ENCODE measurements around the gene FAM25A.
A peak's percentile ranks its signal among the peaks of the same experiment; 100 is the strongest.
"Not testable (repeated sequence)": the region's sequence is repeated elsewhere in the genome, so short reads cannot be mapped to it uniquely, and the experiment has no call there.

FAM25A gene

DNA sequence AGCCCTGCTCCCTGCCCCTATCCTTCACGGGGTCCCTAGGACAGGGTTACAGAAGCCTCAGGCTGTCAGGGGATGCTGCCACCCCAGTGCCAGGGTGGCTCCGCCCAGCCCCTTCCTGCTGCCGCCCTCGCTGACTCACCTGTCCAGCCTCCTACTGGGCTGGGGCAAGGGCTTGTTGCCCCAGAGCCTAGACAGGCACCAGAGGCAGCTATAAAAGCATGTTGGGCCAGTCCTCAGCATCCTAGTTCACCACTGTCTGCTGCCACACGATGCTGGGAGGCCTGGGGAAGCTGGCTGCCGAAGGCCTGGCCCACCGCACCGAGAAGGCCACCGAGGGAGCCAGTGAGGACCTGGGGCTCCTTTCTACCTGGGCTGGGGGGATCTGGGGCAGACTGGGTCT is at the start of gene FAM25A:
TSS of gene FAM25A (plus strand) at position 239 of the 400 bp plus-strand sequence. CDS start at position 270, 31 bp downstream.
- not testable (repeated sequence) for DNase-seq

DNA sequence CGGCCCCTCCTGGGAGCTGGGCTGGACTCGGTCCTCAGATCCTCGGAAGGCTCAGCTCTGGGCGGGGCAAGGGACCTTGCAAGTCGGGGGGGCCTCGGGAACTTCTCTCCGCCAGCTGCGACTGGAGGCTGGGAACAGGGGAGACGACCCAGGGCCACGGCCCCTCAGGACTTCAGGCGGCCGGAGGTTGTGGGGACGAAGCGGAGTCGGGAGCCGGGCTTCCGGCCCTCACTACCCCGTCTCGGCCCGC is 49.2 kb upstream of the FAM25A start:
- no peak for DNase-seq

DNA sequence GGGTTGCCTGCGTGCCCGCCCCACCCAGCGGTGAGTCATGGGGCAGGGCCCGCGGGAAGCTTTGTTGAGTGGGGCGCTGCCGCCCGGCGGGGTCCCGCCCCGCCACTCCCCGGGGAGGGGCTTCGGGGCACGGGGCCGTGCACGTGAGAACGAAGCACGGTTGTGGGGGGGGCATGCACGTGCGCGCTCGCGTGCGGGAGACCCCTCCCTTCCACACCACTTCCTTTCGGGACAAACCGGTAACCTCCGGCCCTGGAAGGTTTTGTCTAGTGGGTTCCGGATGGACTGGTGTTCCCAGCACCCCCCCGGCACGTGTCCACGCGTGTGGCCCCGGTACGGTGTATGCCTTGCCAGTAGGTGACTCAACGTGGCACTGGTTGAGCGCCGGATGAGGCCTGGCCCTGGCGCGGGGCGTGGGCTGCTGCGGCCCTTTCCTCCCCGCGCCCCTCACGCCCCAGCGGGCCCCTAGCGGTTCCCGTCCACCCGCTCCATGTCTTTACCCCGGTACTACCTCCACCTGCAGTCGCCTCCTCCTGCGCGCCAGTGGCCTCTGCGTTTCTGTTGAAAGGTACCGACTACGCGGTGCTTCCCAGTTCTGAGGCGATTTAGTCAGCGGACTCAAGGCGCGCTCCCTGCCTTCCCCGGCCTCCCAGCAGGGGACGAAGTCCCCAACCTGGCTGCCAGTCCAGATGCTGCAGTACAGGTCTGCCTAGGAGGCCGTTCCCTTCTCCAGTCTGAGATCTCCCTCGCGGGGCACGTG is 48.7 kb upstream of the FAM25A start:
- DNase-seq: peak; percentile 93

DNA sequence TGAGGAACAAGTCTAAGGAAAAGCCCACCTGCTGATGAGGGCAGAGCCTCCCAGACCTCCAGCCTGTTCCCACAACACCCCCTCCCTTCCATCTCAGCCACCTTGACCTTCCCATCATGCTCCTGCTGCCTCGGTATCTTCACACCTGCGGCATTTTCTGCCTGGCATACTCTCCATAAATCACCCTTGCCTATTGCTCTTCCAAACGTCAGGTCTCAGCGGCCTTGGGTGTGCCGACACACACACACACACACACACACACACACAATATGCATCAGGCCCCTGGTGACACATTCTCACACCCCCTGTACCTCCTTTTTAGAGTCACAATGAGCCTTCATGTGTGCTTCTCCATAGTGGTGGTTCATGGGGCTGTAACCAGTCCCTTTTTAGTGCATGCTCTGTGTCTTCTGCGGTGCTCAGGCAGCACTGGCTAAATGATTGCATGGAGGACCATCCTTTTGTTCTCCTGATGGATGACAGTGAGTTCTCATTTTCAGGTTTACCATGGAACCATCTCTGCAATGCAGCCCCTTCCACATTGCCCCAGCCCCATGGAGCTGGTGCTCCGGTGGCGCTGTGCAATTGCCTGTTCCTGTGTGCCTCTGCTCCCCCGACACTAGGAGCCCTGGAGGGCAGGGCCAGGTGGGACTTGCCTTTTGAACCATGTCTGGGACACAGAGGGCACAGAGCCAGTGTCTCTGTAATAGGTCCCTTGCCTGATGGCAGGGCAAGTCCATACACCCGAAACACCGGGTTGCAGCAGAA is 47.3 kb upstream of the FAM25A start:
- DNase-seq: no peak

DNA sequence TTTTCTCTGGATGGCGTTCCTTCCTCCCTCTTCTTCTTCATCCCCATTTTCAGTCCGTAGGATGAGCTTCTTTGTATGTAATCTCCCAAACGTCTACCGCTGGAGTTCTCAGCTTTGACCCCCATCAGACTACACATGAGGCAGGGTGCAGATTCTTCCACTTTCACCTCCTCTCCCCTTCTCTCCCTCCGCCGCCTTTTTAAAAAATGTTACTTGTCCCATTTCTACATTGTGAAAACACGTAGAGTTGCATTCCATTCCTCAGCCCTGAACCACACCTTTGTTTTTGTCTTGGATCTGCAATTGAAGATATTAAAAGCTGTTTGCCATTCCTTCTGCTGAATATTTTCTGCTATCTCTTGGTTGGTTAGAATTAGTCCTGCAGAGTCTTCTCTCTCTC is 45.6 kb upstream of the FAM25A start:
- DNase-seq: no peak

DNA sequence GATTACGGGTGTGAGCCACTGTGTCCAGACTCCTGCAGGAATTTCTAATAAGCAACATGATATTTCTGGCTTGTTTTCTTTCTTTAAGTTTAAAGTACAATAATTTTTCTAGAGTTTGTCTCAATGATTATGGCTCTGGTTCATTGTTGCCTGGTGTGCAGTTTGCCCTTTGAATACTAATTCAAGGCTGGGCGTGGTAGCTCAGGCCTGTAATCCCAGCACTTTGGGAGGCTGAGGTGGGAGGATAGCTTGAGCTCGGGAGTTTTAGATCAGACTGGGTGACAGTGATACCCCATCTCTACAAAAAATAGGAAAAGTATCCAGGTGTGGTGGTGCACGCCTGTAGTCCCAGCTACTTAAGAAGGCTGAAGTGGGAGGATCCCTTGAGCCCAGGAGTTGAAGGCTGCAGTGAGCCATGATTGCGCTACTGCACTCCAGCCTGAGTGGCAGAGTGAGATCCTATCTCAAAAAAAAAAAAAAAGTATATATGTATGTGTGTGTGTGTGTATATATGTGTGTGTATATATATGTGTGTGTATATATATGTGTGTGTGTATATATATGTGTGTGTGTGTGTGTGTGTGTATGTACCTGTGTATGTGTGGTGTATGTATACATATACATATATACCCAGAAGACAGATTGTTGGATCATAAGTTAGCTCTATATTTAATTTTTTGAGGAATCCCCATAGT is 43.6 kb upstream of the FAM25A start:
- DNase-seq: no peak

DNA sequence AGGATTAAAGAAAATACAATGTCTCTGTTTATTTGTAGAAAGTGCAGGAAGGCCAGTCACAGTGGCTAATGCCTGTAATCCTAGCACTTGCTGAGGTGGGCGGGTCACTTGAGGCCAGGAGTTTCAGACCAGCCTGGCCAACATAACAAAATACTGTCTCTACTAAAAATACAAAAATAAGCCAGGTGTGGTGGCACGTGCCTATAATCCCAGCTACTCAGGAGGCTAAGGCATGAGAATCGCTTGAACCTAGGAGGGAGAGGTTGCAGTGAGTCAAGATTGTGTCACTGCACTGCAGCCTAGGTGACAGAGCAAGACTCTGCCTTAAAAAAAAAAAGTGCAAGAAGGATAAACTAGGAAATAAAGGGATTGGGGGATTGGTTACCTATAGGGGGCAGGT is 41.6 kb upstream of the FAM25A start:
- DNase-seq: not testable (repeated sequence)

DNA sequence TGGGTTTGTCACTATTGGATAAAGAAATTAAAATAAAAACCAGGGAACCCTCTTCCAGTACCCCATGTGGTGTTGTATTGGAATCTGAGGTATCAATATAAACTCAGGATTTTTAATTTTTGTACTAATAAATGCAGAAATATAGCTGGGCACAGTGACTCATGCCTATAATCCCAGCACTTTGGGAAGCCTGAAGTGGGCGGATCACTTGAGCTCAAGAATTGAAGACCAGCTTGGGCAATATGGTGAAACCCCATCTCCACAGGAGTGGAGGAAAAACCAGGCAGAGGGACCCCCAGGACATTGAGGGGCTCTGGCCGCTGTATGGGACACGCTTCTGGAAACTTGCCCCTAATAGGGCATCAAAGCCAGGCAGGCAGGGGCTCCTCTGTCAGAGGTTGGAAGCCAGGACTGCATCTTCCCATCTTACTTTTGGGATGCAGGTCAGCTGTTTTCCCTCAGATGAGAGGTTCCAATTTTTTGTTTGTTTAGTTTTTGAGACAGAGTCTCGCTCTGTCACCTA is 40.7 kb upstream of the FAM25A start:
- DNase-seq: no peak

DNA sequence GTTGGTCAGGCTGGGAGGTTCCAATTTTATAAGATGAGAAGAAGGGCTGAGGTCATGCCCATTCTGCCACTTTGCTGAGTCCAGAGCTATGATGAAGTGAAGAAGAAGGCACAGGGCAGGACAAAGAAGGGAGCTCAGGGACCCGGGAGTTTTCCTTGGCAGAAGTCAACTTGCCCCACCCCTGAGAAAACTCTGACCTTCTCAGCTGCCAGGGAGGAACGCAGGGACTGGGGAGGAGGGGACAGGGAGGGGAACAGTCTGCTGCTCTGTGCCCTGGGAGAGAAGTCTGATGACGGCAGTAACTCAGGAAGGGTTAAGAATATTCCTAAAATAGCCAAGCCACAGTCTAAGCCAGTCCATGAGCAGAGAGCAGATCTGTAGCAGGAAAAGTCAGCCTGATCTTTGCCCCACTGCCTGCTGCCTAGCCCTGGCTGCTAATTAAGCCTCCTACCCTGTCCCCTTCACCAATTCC is 40.1 kb upstream of the FAM25A start:
- no peak for DNase-seq

DNA sequence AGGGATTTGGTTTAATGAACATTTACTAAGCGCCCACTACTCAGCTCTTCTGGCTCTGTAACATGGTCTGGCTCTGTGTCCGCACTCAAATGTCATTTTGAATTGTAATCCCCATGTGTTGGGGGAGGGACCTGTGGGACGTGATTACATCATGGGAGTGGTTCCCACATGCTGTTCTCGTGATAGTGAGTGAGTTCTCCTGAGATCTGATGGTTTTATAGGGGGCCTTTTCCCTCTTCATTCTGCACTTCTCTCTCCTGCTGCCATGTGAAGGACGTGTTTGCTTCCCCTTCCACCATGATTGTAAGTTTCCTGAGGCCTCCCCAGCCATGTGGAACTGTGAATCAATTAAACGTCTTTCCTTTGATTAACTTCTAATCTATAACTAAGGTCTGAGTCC is 39.1 kb upstream of the FAM25A start:
- not testable (repeated sequence) for DNase-seq

DNA sequence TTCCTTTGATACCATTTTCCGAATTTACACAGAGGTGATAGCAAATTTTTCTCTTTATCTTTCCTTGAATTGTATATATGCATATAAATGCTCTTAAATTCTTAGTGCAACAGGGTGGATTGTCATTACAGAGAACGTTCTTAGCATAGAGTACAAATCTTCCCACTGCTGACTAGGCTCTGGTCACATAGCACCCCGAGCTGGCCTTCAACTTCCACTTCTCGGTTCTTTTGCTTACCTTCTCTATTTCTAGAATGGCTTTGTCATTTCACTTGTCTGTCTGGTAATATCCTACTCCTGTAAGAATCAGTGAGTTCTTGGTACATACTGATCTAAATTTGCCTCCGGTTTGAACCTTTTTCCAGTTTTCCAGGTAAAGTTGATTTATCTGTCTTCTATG is 38.4 kb upstream of the FAM25A start:
- DNase-seq: no peak

DNA sequence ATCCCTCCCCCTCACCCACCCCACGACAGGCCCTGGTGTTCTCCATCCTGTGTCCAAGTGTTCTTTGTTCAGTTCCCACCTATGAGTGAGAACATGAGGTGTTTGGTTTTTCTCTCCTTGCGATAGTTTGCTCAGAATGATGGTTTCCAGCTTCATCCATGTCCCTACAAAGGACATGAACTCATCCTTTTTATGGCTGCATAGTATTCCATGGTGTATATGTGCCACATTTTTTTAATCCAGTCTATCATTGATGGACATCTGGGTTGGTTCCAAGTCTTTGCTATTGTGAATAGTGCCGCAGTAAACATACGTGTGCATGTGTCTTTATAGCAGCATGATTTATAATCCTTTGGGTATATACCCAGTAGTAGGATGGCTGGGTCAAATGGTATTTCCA is 35.6 kb upstream of the FAM25A start:
- DNase-seq: not testable (repeated sequence)

DNA sequence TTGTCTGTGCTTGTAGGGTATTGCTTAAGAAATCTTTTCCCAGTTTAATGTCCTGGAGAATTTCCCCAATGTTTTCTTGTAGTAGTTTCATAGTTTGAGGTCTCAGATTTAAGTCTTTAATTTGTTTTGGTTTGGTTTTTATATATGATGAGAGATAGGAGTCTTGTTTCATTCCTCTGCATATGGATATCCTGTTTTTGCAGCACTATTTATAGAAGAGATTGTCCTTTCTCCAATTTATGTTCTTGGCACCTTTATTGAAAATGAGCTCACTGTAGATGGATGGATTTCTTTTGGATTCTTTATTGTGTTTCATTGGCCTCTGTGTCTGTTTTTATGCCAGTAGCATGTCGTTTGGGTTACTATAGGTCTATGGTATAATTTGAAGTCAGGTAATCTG is 31.6 kb upstream of the FAM25A start:
- DNase-seq: no peak

DNA sequence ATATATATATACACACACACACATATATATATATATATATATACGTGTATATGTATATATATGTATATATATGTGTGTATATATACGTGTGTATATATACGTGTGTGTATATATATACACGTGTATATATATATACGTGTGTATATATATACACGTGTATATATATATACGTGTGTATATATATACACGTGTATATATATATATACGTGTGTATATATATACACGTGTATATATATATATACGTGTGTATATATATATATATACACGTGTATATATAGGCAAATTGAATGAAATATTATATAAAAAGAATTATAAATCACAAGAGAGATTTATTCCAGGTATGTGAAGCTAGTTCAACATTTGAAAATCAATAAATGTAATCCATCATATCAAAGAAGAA is 28.7 kb upstream of the FAM25A start:
- not testable (repeated sequence) for DNase-seq

DNA sequence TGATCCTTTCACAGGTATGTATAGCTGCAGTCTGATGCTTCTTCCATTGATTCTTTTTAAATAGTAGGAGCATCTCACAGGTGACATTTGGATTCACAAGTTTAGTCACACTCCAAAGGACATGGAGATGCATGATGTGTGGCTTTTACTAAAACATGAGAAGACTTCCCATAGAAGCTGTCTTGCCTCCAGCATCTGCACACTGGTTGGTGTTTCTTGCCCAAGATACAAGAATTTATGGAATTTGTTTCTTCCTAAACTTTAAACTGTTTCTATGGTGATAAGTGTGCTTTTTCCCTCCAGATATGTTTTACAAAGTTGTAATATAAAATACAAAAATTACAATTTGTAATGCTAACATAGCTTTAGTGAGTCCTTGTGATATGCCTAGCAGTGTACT is 27.6 kb upstream of the FAM25A start:
- no peak for DNase-seq

DNA sequence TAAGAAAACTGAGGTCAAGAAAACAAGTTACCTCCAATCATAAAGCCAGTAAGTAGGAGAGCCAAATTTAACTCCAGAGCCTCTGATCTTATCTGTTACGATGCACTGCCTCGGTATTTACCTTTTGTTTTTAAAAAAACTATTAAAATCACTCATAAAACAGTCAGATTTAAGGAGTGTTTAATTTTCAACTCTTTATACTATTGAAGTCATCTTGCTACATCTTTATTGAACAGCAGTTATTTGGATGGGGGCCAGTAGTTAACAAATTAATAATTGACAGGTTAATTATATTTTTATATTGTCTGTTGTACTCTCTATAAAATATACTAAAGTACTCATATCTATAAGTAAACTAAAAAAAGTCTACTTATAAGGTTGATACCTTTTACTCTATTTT is 27.2 kb upstream of the FAM25A start:
- no peak for DNase-seq

DNA sequence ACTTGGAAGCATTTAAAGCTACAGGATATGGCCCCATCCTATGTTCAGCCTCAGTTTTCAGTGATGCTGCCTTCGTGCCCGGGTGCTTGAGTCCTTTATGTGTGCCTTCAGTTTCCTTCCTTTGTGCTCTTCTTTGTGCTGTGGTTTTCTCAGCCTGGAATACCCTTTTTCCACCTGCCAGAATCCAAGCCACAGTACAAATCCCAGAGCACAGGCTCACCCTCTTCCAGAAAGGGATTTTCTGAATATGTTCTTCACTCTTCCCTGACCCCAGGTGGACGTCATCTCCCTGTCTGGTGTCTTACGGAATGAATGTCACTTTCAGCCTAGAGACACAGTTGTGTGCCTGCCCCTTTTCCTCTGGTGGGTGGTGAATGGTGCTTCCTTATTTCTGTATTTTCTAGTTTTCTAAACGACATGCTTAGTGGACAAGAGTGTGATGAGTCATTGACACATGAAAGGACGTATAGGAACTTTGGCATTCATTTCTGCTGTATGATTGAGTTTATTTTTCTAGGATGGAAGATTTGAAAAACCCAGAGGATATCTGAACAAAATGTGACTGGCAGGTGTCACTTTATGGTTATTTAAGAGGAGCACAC is 20.2 kb upstream of the FAM25A start:
- peak; percentile 15 for DNase-seq

DNA sequence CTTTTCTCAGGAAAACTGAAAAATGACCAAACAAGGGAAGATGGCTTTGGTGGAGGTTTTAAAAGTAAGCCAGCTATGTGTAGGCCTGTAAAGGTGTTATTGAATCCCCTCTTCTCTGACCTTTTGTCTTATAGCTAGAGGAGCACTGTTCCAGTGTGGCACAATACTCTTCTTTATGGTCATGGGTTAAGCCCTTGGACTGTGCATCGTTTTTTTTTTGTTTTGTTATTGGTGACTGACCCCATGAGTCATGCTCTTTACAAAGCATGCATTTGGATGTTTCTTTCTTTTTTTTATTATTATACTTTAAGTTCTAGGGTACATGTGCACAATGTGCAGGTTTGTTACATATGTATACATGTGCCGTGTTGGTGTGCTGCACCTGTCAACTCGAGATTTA is 19.6 kb upstream of the FAM25A start:
- no peak for DNase-seq

DNA sequence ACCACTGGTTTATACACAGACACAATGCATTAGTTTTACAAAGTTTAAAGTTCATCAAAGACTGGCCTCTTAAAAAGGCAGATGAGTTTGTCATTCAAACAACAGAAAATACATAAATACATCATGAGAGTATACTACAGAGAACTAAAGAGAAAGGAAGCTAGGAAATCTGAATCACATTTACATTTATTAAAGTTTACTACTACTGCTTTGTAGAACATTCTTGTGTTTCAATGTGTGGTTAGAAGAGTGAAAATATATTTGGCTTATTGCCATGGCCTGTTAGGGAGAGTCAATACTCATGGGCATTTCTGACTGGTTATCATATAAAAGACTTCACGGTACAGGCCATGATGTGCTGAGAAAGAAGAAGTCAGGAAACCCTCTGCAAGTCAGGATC is 13.0 kb upstream of the FAM25A start:
- not testable (repeated sequence) for DNase-seq

DNA sequence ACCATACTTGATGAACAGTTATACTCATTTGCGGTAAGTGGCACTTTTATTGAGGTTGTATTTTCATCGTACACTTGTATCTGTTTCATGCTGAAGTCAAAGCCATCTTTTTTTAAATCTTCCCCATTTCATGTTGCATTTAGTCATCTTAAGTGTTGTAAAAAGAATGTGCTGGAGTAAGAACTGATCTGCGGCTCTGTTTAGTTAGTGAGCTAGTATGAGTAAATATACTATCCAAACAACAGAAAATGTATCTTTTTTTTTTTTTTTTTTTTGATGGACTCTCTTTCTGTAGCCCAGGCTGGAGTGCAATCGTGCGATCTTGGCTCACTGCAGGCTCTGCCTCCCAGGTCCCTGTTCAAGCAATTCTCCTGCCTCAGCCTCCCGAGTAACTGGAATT is 12.4 kb upstream of the FAM25A start:
- not testable (repeated sequence) for DNase-seq

DNA sequence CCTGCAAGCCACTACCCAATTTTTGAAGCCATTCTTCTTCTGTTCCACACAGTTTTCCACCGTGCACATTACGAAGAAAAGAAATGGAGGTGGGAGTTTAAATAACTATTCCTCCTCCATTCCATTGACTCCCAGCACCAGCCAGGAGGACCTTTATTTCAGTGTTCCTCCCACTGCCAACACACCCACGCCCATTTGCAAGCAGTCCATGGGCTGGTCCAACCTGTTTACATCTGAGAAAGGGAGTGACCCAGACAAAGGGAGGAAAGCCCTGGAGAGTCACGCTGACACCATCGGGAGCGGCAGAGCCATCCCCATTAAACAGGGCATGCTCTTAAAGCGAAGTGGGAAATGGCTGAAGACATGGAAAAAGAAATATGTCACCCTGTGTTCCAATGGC is 11.8 kb upstream of the FAM25A start:
- DNase-seq: not testable (repeated sequence)

DNA sequence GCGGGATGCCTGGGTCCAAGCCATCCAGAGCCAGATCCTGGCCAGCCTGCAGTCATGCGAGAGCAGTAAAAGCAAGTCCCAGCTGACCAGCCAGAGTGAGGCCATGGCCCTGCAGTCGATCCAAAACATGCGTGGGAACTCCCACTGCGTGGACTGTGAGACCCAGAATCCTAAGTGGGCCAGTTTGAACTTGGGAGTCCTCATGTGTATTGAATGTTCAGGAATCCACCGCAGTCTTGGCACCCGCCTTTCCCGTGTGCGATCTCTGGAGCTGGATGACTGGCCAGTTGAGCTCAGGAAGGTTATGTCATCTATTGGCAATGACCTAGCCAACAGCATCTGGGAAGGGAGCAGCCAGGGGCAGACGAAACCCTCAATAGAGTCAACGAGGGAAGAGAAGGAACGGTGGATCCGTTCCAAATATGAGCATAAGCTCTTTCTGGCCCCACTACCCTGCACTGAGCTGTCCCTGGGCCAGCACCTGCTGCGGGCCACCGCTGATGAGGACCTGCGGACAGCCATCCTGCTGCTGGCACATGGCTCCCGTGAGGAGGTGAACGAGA is 10.9 kb upstream of the FAM25A start:
- DNase-seq: not testable (repeated sequence)

DNA sequence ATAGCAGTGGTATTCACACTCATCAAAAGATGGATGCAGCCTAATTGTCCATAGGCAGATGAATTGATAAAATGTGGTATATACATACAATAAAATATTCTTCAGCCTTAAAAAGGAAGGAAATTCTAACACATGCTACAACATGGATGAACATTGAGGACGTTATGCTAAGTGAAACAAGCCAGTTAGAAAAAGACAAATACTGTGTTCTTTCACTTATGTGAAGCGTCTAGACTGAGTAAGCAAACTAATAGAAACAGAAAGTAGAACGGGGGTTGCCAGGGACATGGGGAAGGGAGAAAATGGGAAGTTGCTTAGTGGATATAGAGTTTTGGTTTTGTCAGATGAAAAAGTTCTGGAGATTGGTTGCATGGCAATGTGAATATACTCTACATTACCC is 6.6 kb upstream of the FAM25A start:
- not testable (repeated sequence) for DNase-seq
